ENCODE measurements around the gene HOOK2. TPM values are rescaled to one million over a fixed set of nuclear protein-coding genes. Genes with fewer than 3 reads are reported as not detected.

Gene HOOK2
- total and polyA plus RNA-seq, 2 of the 13 experiments (the other 11 are each of a cell fraction or from before 2014, with no cell fraction given), result 9.2 to 12.9 TPM

DNA sequence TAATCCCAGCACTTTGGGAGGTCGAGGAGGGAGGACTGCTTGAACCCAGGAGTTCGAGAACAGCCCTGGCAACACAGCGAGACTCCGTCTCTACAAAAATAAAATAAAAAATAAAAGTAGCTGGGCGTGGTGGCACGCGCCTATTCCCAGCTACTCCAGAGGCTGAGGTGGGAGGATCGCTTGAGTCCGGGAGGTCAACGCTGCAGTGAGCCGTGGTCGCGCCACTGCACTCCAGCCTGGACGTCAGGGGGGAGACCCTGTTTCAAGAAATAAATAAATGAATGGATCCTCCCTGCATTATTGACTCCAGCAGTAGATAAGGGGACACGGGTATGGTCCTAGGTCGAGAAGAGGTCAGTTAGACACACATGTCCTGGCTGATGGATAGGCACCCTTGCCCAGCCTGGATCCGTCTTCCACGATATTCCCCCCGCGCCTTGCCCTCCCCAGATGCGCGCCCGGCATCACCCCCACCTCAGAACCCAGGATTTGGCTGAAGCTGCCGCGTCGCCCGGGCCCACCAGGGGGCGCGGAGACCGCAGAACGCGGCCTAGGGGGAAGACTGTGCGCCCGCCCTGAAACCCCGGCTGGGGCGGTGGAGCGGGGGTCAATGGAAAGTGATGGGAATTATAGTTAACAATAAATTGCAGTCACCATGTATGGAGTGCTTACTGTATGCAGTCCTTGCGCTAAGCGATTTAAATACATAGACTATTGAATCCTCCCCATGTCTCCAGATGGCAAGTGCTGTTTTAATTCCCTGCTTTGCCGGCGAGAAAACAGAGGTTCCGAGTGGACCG is 2.1 kb upstream of the HOOK2 start:
- peak; percentile 50 for DNase-seq (ENCODE audit: low spot score)
- H3K4me2 ChIP-seq (ENCODE audit: low read depth, low read length), result peak overlapping the region; percentile 91
- H3K9ac ChIP-seq (ENCODE audit: insufficient read depth, low read depth, low read length), result peak overlapping the region; percentile 53
- no peaks in the 10 kb centered on the region for H3K36me3 ChIP-seq (replicated peaks in 1 of 2; ENCODE audit: control insufficient read depth in 1 of 2, insufficient read depth in 2 of 2, low read length in 2 of 2)
- FAIRE-seq, result no peak
- intact Hi-C loops (cut with micrococcal nuclease; ENCODE audit: unreplicated experiment), result loop anchor here (1.0 kb wide), 1 partner anchor 19 kb away; no protein-coding TSS in a partner anchor
- in situ Hi-C loops (cut with HindIII; ENCODE audit: extremely low pct_ligation_motif_present, low pct_unique_long_range_greater_than_20kb), result no loop called here
- WGBS (ENCODE audit: low lambda C conversion rate), result 24% methylated on average over 21 of the region's 43 CpGs
- H3K4me1 ChIP-seq (ENCODE audit: insufficient read depth, low read length), result peaks cover 43% of the 10 kb centered on the region
- ChIA-PET CTCF (ENCODE audit: low intra/inter-chr PET ratio, low total read pairs) (interaction anchor here (0.8 to 3.9 kb wide), 6 partner anchors 11 to 70 kb away, joined by 3 to 54 read pairs (median 4); no protein-coding TSS in a partner anchor), POLR2A (interaction anchor here (0.5 to 6.4 kb wide), 9 partner anchors 10 to 255 kb away, joined by 3 to 124 read pairs (median 8); partner anchors contain the start of gene JUNB)
- H2AFZ ChIP-seq (ENCODE audit: low read length), result no peak overlapping the region
- peak; percentile 66 for ATAC-seq
- no peaks in the 10 kb centered on the region for H3K79me2 ChIP-seq (ENCODE audit: insufficient read depth, low read length)
- peak overlapping the region; percentile 76 to 80 (median 79) for H3K4me3 ChIP-seq (replicated peaks in 1 of 3; ENCODE audit: insufficient read depth in 1 of 3, low read depth in 2 of 3, low read length in 3 of 3)
- H4K20me1 ChIP-seq (ENCODE audit: insufficient read depth, low read length), result no peaks in the 10 kb centered on the region
- BruUV-seq (replicated peaks), result no TSS peak
- H3K27me3 ChIP-seq (ENCODE audit: control insufficient read depth in 1 of 2, insufficient read depth in 2 of 2, low read length in 2 of 2), result no peaks in the 10 kb centered on the region; a peak in 1 of 5 replicates
- H3K27ac ChIP-seq (ENCODE audit: extremely low read length, insufficient read depth, low read length), result no peak overlapping the region
- H3K9me3 ChIP-seq (ENCODE audit: low read length), result no peaks in the 10 kb centered on the region
- TF ChIP-seq MLX (CRISPR knock-in tag; IDR thresholded peaks at IDR 0.05), result no peak
- TF ChIP-seq PRDM15 (CRISPR knock-in tag; IDR thresholded peaks at IDR 0.05), result peak; percentile 77
- no peak for TF ChIP-seq FOXK2 (IDR thresholded peaks at IDR 0.05)
- 0 out of 2 replicates have a peak, but pooled peaks have one; percentile 19 for TF ChIP-seq GATAD1 (CRISPR knock-in tag; IDR thresholded peaks at IDR 0.05)
- no peak for TF ChIP-seq ZNF660 (CRISPR knock-in tag; IDR thresholded peaks at IDR 0.05; ENCODE audit: borderline replicate concordance, low read depth)
- TF ChIP-seq NAIF1 (CRISPR knock-in tag; IDR thresholded peaks at IDR 0.05; ENCODE audit: borderline replicate concordance), result 0 out of 2 replicates have a peak, but pooled peaks have one; percentile 54
- no peak for TF ChIP-seq NFYB (CRISPR knock-in tag; IDR thresholded peaks at IDR 0.05)
- TF ChIP-seq ZFP91 (CRISPR knock-in tag; IDR thresholded peaks at IDR 0.05; ENCODE audit: borderline replicate concordance), result peak; percentile 52
- TF ChIP-seq HES4 (CRISPR knock-in tag; IDR thresholded peaks at IDR 0.05; ENCODE audit: borderline replicate concordance), result 0 out of 2 replicates have a peak, but pooled peaks have one; percentile 40
- TF ChIP-seq, protein P1, sequence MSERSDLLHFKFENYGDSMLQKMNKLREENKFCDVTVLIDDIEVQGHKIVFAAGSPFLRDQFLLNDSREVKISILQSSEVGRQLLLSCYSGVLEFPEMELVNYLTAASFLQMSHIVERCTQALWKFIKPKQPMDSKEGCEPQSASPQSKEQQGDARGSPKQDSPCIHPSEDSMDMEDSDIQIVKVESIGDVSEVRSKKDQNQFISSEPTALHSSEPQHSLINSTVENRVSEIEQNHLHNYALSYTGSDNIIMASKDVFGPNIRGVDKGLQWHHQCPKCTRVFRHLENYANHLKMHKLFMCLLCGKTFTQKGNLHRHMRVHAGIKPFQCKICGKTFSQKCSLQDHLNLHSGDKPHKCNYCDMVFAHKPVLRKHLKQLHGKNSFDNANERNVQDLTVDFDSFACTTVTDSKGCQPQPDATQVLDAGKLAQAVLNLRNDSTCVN (CRISPR knock-in tag; IDR thresholded peaks at IDR 0.05; ENCODE audit: borderline replicate concordance), result no peak
- TF ChIP-seq ZNF546 (CRISPR knock-in tag; conservative IDR thresholded peaks at IDR 0.05), result 0 out of 2 replicates have a peak, but pooled peaks have one; percentile 42
- peak; percentile 50; the same call in 1 of the 2 replicates for TF ChIP-seq HDAC2 (CRISPR knock-in tag; IDR thresholded peaks at IDR 0.05)
- TF ChIP-seq, protein P2, sequence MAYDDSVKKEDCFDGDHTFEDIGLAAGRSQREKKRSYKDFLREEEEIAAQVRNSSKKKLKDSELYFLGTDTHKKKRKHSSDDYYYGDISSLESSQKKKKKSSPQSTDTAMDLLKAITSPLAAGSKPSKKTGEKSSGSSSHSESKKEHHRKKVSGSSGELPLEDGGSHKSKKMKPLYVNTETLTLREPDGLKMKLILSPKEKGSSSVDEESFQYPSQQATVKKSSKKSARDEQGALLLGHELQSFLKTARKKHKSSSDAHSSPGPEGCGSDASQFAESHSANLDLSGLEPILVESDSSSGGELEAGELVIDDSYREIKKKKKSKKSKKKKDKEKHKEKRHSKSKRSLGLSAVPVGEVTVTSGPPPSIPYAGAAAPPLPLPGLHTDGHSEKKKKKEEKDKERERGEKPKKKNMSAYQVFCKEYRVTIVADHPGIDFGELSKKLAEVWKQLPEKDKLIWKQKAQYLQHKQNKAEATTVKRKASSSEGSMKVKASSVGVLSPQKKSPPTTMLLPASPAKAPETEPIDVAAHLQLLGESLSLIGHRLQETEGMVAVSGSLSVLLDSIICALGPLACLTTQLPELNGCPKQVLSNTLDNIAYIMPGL (CRISPR knock-in tag; IDR thresholded peaks at IDR 0.05; ENCODE audit: borderline replicate concordance in 1 of 2, low read depth in 1 of 2), result peak; percentile 72 to 92

Measured in HepG2 (cell line).